ENCODE results near the gene RASEF.

- no peak for TF ChIP-seq POLR2A (IDR thresholded peaks at IDR 0.05)
- TF ChIP-seq CTCF (IDR thresholded peaks at IDR 0.05): no peak
Observed at GRCh38 chr9:83081846-83082245, 18.9 kb upstream of the RASEF start.

Measured in Peyer's patch (tissue), 4 donors.